Stomach (tissue), 4 donors: ENCODE data around the gene A2M.

ENCODE experiments used
- CTCF ChIP-seq, 7 experiments: fragments of 450-650 bp in 4 of 7; fragments of 200-600 bp in 3 of 7; sonication (generic) in 3 of 7; IDR thresholded peaks; one replicate each; pipeline ENCODE4 v1.5.1; 2016 to 2019; ENCODE audit warnings: antibody characterized with exemption in 7 of 7, control low read depth in 2 of 7, mild to moderate bottlenecking in 1 of 7
- POLR2AphosphoS5 ChIP-seq, 3 donors: sonication (generic); formaldehyde crosslinking; IDR thresholded peaks; one replicate each; pipeline ENCODE4 v1.6.1; 2016; ENCODE audit warnings: antibody characterized with exemption in 3 of 3

- no peak for TF ChIP-seq CTCF (IDR thresholded peaks at IDR 0.05)
- TF ChIP-seq POLR2AphosphoS5 (IDR thresholded peaks at IDR 0.05) = no peak
Measured at GRCh38 chr12:9099552-9100190, 16.0 kb downstream of the A2M start.
